ENCODE results near the gene DIPK1A. TPM values are rescaled to one million over a fixed set of nuclear protein-coding genes. Genes with fewer than 3 reads are reported as not detected.

The DIPK1A gene
- polyA plus RNA-seq, 1 experiment = 12.3 TPM

GRCh38 chr1:92792340-92792782 is 168.9 kb downstream of the DIPK1A start:
- no peak for TF ChIP-seq CTCF (IDR thresholded peaks at IDR 0.05; ENCODE audit: insufficient read depth, low read depth, low read length)
- no peaks in the 10 kb centered on the region; the same call in 1 of the 2 replicates for H3K27me3 ChIP-seq (ENCODE audit: control insufficient read depth, insufficient read depth, low read length)
- POLR2A ChIA-PET = no interaction called here
- no peaks in the 10 kb centered on the region for H3K36me3 ChIP-seq (ENCODE audit: control insufficient read depth, insufficient read depth, low read length)
- CTCF ChIA-PET = no interaction called here
- DNase-seq (ENCODE audit: low read depth) = no peak
- H3K4me3 ChIP-seq (ENCODE audit: low read depth, low read length) = no peak overlapping the region

Small RNA genes within 50 kb of the gene (small RNA-seq; reads per million reads assigned to genes)
- not detected for gene RF00432 (ENCODE audit: insufficient read length, low read depth, low replicate concordance)
- not detected for gene RN7SL692P (ENCODE audit: insufficient read length, low read depth, low replicate concordance)
- gene RNU6-210P (ENCODE audit: insufficient read length, low read depth, low replicate concordance) = not detected
- not detected for gene RNU6-970P (ENCODE audit: insufficient read length, low read depth, low replicate concordance)
- gene SNORA66 (ENCODE audit: insufficient read length, low read depth, low replicate concordance) = 11.0 reads per million, percentile 77 among the genes with 10 or more reads in this experiment
- not detected for gene SNORD21 (ENCODE audit: insufficient read length, low read depth, low replicate concordance)

Other genes with a start within 250 kb of the DIPK1A start
- gene EVI5, start 176.4 kb downstream of the DIPK1A start, polyA plus RNA-seq (2011; rRNA removed) = 8.6 and 13.0 TPM in 2 replicates
- 1,389 and 2,073 TPM in 2 replicates for gene RPL5, start 129.4 kb downstream of the DIPK1A start, polyA plus RNA-seq (2011; rRNA removed)
- 11.6 and 13.2 TPM in 2 replicates for gene MTF2, start 117.8 kb upstream of the DIPK1A start, polyA plus RNA-seq (2011; rRNA removed)
- gene TMED5, start 219.0 kb upstream of the DIPK1A start, polyA plus RNA-seq (2011; rRNA removed) = 25.0 and 43.0 TPM in 2 replicates
- gene CCDC18, start 219.3 kb upstream of the DIPK1A start, polyA plus RNA-seq (2011; rRNA removed) = 2.6 and 3.7 TPM in 2 replicates

Data from BJ (cell line).